ENCODE results near the gene YIPF2. TPM values are rescaled to one million over a fixed set of nuclear protein-coding genes. Genes with fewer than 3 reads are reported as not detected.

The YIPF2 gene
- polyA plus RNA-seq, 1 experiment, result 138 TPM

- no peak for TF ChIP-seq CTCF (IDR thresholded peaks at IDR 0.05; ENCODE audit: insufficient read depth, low read depth, low read length)
- ChIA-PET CTCF (interaction anchor here (1.6 kb wide), 1 partner anchor 48 kb away, joined by 5 read pairs; no protein-coding TSS in a partner anchor), POLR2A (no interaction called here)
- DNase-seq (ENCODE audit: low read depth), result no peak
- Histone ChIP-seq H3K36me3 (ENCODE audit: control insufficient read depth, insufficient read depth, low read length) (peaks cover 45% of the 10 kb centered on the region), H3K27me3 (ENCODE audit: control insufficient read depth, insufficient read depth, low read length) (no peaks in the 10 kb centered on the region), H3K4me3 (ENCODE audit: low read depth, low read length) (no peak overlapping the region)
These were observed 7.7 kb downstream of the YIPF2 start for GRCh38 chr19:10920781-10921180.

- H3K36me3 ChIP-seq (ENCODE audit: control insufficient read depth, insufficient read depth, low read length), result peaks cover 42% of the 10 kb centered on the region
- ChIA-PET POLR2A (no interaction called here), CTCF (interaction anchor here (1.6 kb wide), 1 partner anchor 48 kb away, joined by 5 read pairs; no protein-coding TSS in a partner anchor)
- no peak for DNase-seq (ENCODE audit: low read depth)
- no peaks in the 10 kb centered on the region for H3K27me3 ChIP-seq (ENCODE audit: control insufficient read depth, insufficient read depth, low read length)
- no peak overlapping the region for H3K4me3 ChIP-seq (ENCODE audit: low read depth, low read length)
- no peak for TF ChIP-seq CTCF (IDR thresholded peaks at IDR 0.05; ENCODE audit: insufficient read depth, low read depth, low read length)
These were observed 8.2 kb downstream of the YIPF2 start for GRCh38 chr19:10920288-10920655.

GRCh38 chr19:10919352-10920287 lies 8.8 kb downstream of the YIPF2 start:
- Histone ChIP-seq H3K36me3 (ENCODE audit: control insufficient read depth, insufficient read depth, low read length) (peaks cover 39% of the 10 kb centered on the region), H3K4me3 (ENCODE audit: low read depth, low read length) (no peak overlapping the region), H3K27me3 (ENCODE audit: control insufficient read depth, insufficient read depth, low read length) (no peaks in the 10 kb centered on the region)
- POLR2A ChIA-PET, result no interaction called here
- TF ChIP-seq CTCF (IDR thresholded peaks at IDR 0.05; ENCODE audit: insufficient read depth, low read depth, low read length), result no peak
- no peak for DNase-seq (ENCODE audit: low read depth)
- CTCF ChIA-PET, result interaction anchor here (1.2 to 2.6 kb wide), 4 partner anchors 23 to 64 kb away, joined by 4 to 6 read pairs (median 5); no protein-coding TSS in a partner anchor

- Histone ChIP-seq H3K27me3 (ENCODE audit: control insufficient read depth, insufficient read depth, low read length) (no peaks in the 10 kb centered on the region), H3K36me3 (ENCODE audit: control insufficient read depth, insufficient read depth, low read length) (peaks cover 39% of the 10 kb centered on the region), H3K4me3 (ENCODE audit: low read depth, low read length) (no peak overlapping the region)
- no peak for TF ChIP-seq CTCF (IDR thresholded peaks at IDR 0.05; ENCODE audit: insufficient read depth, low read depth, low read length)
- no peak for DNase-seq (ENCODE audit: low read depth)
- POLR2A ChIA-PET, result no interaction called here
- CTCF ChIA-PET, result interaction anchor here (1.7 to 5.7 kb wide), 4 partner anchors 24 to 54 kb away, joined by 5 to 37 read pairs (median 6); partner anchors contain the start of gene CARM1
These were observed 10.1 kb downstream of the YIPF2 start for GRCh38 chr19:10918359-10918758.

- peaks cover 40% of the 10 kb centered on the region for H3K36me3 ChIP-seq (ENCODE audit: control insufficient read depth, insufficient read depth, low read length)
- no peak overlapping the region for H3K4me3 ChIP-seq (ENCODE audit: low read depth, low read length)
- no peak for TF ChIP-seq CTCF (IDR thresholded peaks at IDR 0.05; ENCODE audit: insufficient read depth, low read depth, low read length)
- no peaks in the 10 kb centered on the region for H3K27me3 ChIP-seq (ENCODE audit: control insufficient read depth, insufficient read depth, low read length)
- ChIA-PET POLR2A (no interaction called here), CTCF (interaction anchor here (1.2 to 5.7 kb wide), 7 partner anchors 8 to 147 kb away, joined by 3 to 37 read pairs (median 6); partner anchors contain the start of gene CARM1)
- DNase-seq (ENCODE audit: low read depth), result no peak
These were observed 11.8 kb downstream of the YIPF2 start for GRCh38 chr19:10916602-10917001.

Data from BJ (cell line).